Glutamatergic neuron (in vitro differentiated cells): ENCODE measurements around the gene IL1RAP. TPM values are rescaled to one million over a fixed set of nuclear protein-coding genes. Genes with fewer than 3 reads are reported as not detected.

Experiments
- DNase-seq: peaks from one replicate; pipeline ENCODE4 v3.0.0; 2022
- H3K27ac Mint-ChIP-seq: one replicate; pipeline ENCODE4 v1.8.0; 2020; ENCODE audit warnings: mild to moderate bottlenecking, mixed read lengths, inconsistent platforms; ENCODE audit not compliant: unreplicated experiment
- H3K27me3 Mint-ChIP-seq: one replicate; pipeline ENCODE4 v1.8.0; 2020; ENCODE audit warnings: mild to moderate bottlenecking, moderate library complexity, mixed read lengths, inconsistent platforms; ENCODE audit not compliant: unreplicated experiment
- H3K36me3 Mint-ChIP-seq: one replicate; pipeline ENCODE4 v1.8.0; 2020; ENCODE audit warnings: mild to moderate bottlenecking, mixed read lengths, inconsistent platforms; ENCODE audit not compliant: unreplicated experiment
- H3K4me1 Mint-ChIP-seq: one replicate; pipeline ENCODE4 v1.8.0; 2020; ENCODE audit warnings: mild to moderate bottlenecking, low read depth, mixed read lengths, inconsistent platforms; ENCODE audit not compliant: unreplicated experiment
- H3K4me3 Mint-ChIP-seq: one replicate; pipeline ENCODE4 v1.8.0; 2020; ENCODE audit warnings: mild to moderate bottlenecking, mixed read lengths, inconsistent platforms; ENCODE audit not compliant: unreplicated experiment
- H3K9me3 Mint-ChIP-seq: one replicate; pipeline ENCODE4 v1.8.0; 2020; ENCODE audit warnings: mild to moderate bottlenecking, moderate library complexity, mixed read lengths, inconsistent platforms; ENCODE audit not compliant: unreplicated experiment
- CTCF ChIP-seq: fragments of 200-600 bp; sonication (generic); IDR thresholded peaks from one replicate; pipeline ENCODE4 v1.5.0; 2021; ENCODE audit not compliant: partially characterized antibody, unreplicated experiment
- total RNA-seq: library from RNA; stranded (reverse); fragmentation: NEBNext Ultra II Directional; extraction: Animal tissue kit (Norgen Biotek cat#: 25700); gene quantifications from one replicate; pipeline ENCODE4 v1.2.1, GENCODE V29; 2021; ENCODE audit not compliant: unreplicated experiment

IL1RAP gene
- total RNA-seq, 1 donor from 2014 or later = 0.37 TPM

GRCh38 chr3:190486533-190486864, 27.4 kb upstream of the IL1RAP start:
- no peaks in the 10 kb centered on the region for H3K27me3 Mint-ChIP-seq
- no peaks in the 10 kb centered on the region for H3K9me3 Mint-ChIP-seq
- H3K36me3 Mint-ChIP-seq = no peaks in the 10 kb centered on the region
- peaks cover 10% of the 10 kb centered on the region for H3K4me1 Mint-ChIP-seq
- H3K27ac Mint-ChIP-seq = no peak overlapping the region
- TF ChIP-seq CTCF = no peak
- DNase-seq = no peak
- H3K4me3 Mint-ChIP-seq = no peak overlapping the region

- H3K27ac Mint-ChIP-seq = no peak overlapping the region
- no peak overlapping the region for H3K4me3 Mint-ChIP-seq
- H3K36me3 Mint-ChIP-seq = no peaks in the 10 kb centered on the region
- H3K27me3 Mint-ChIP-seq = no peaks in the 10 kb centered on the region
- H3K9me3 Mint-ChIP-seq = no peaks in the 10 kb centered on the region
- H3K4me1 Mint-ChIP-seq = peaks cover 10% of the 10 kb centered on the region
- no peak for TF ChIP-seq CTCF
- DNase-seq = no peak
Measured at GRCh38 chr3:190486908-190487607, 26.8 kb upstream of the IL1RAP start.

GRCh38 chr3:190491533-190492054, 22.3 kb upstream of the IL1RAP start:
- Mint-ChIP-seq H3K36me3 (no peaks in the 10 kb centered on the region), H3K27ac (no peak overlapping the region), H3K9me3 (peaks cover 1% of the 10 kb centered on the region), H3K4me1 (peaks cover 10% of the 10 kb centered on the region), H3K4me3 (no peak overlapping the region), H3K27me3 (no peaks in the 10 kb centered on the region)
- TF ChIP-seq CTCF = no peak
- no peak for DNase-seq

- no peaks in the 10 kb centered on the region for H3K27me3 Mint-ChIP-seq
- H3K36me3 Mint-ChIP-seq = no peaks in the 10 kb centered on the region
- H3K9me3 Mint-ChIP-seq = peaks cover 1% of the 10 kb centered on the region
- no peak for DNase-seq
- TF ChIP-seq CTCF = no peak
- H3K4me3 Mint-ChIP-seq = no peak overlapping the region
- H3K4me1 Mint-ChIP-seq = peaks cover 6% of the 10 kb centered on the region
- H3K27ac Mint-ChIP-seq = no peak overlapping the region
Measured at GRCh38 chr3:190492129-190492528, 21.8 kb upstream of the IL1RAP start.

GRCh38 chr3:190492966-190493365, 20.9 kb upstream of the IL1RAP start:
- no peak for TF ChIP-seq CTCF
- Mint-ChIP-seq H3K36me3 (no peaks in the 10 kb centered on the region), H3K4me3 (no peak overlapping the region), H3K4me1 (peaks cover 2% of the 10 kb centered on the region), H3K27me3 (no peaks in the 10 kb centered on the region), H3K27ac (no peak overlapping the region), H3K9me3 (peaks cover 1% of the 10 kb centered on the region)
- DNase-seq = no peak
